Measurements from ENCODE around the gene SPON2.

DNA sequence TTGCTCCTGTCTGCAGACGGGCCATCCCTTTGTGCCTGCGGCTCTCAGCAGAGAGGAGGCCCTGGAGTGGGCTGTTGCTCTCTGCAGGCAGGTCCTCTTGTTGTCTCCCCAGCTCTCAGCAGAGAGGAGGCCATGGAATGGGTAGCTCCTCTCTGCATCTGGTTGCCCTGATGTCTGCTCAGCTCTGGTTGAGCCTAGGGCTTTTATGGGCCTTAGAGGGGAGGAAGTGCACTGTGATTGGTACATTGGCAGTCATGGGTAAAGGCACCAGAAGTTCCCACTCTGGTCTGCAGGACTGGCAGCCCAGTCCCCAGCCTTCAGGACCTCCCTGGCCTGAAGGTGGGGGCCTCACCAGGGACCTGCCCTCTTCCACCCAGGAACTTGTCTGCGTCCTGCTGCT, 21.5 kb downstream of the SPON2 start:
- no peak for TF ChIP-seq ZNF274 (IDR thresholded peaks at IDR 0.05; ENCODE audit: low read depth, low read length)
- TF ChIP-seq YY1 (IDR thresholded peaks at IDR 0.05; ENCODE audit: insufficient read depth, insufficient read length): no peak
